Effector memory CD8-positive, alpha-beta T cell (primary cell): ENCODE data around the gene RWDD4.
"Not testable (repeated sequence)": the region's sequence is repeated elsewhere in the genome, so short reads cannot be mapped to it uniquely, and the experiment has no call there.

Experiments used
- ATAC-seq: fragments of 150-1000 bp; cut with Tn5 transposase; replicated peaks from 2 replicates; pipeline ENCODE4 v1.10.0; 2021; ENCODE audit warnings: mild to moderate bottlenecking, moderate library complexity
- DNase-seq, 3 experiments: peaks; one replicate each; pipeline ENCODE4 v3.0.0; 2021
- H3K27ac Mint-ChIP-seq, 2 donors: one replicate each; pipeline ENCODE4 v1.8.0; 2022; ENCODE audit warnings: mild to moderate bottlenecking in 2 of 2, mixed read lengths in 2 of 2, moderate library complexity in 2 of 2
- H3K27me3 Mint-ChIP-seq, 2 donors: one replicate each; pipeline ENCODE4 v1.8.0; 2022; ENCODE audit warnings: mixed read lengths in 2 of 2
- H3K36me3 Mint-ChIP-seq: one replicate; pipeline ENCODE4 v1.8.0; 2022; ENCODE audit warnings: mild to moderate bottlenecking, moderate library complexity, mixed read lengths; ENCODE audit not compliant: insufficient read depth
- H3K4me1 Mint-ChIP-seq, 2 donors: one replicate each; pipeline ENCODE4 v1.8.0; 2022; ENCODE audit warnings: low read depth in 2 of 2, mixed read lengths in 2 of 2
- H3K4me3 Mint-ChIP-seq, 2 donors: one replicate each; pipeline ENCODE4 v1.8.0; 2022; ENCODE audit warnings: mild to moderate bottlenecking in 2 of 2, mixed read lengths in 2 of 2, moderate library complexity in 2 of 2
- H3K9me3 Mint-ChIP-seq, 2 donors: one replicate each; pipeline ENCODE4 v1.8.0; 2022; ENCODE audit warnings: mixed read lengths in 2 of 2

The RWDD4 gene

DNA sequence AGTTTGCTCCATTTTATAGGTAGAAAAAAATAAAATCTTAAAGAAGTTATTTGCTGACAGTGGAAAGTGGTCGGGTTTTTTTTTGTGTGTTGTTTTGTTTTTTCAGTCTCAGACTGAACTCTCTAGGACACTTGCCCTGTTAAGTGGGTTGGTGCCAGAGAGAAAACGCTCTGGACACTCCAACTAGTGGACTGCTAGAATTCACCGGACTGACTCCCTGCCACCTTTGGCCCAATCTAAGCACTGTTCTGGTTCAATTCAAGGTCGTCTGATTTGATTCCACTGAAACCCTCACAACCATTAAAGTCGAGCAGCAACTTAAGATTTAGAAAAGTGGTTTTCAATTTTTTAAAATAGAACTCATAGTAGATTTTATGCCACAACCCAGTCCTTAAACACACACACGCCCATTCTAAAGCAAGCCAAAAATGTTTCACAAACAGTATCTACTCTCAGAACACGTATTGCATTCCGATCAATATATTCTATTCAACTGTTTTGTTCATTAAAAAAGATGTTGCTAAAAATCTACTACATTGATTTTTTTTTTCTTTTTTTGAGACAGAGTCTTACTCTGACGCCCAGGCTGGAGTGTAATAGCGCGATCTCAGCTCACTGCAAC lies 27.3 kb downstream of the RWDD4 start:
- H3K27me3 Mint-ChIP-seq, result peaks cover 0 to 9% of the 10 kb centered on the region in 2 donors
- H3K36me3 Mint-ChIP-seq, result no peaks in the 10 kb centered on the region
- no peak overlapping the region for H3K27ac Mint-ChIP-seq
- ATAC-seq, result no peak
- H3K4me3 Mint-ChIP-seq, result no peak overlapping the region
- peaks cover 0 to 3% of the 10 kb centered on the region in 2 donors for H3K4me1 Mint-ChIP-seq
- H3K9me3 Mint-ChIP-seq, result no peaks in the 10 kb centered on the region
- DNase-seq, result no peak

GRCh38 chr4:183627979-183628588 lies 30.9 kb downstream of the RWDD4 start:
- Mint-ChIP-seq H3K4me1 (no peaks in the 10 kb centered on the region), H3K4me3 (no peak overlapping the region)
- ATAC-seq, result no peak

DNA sequence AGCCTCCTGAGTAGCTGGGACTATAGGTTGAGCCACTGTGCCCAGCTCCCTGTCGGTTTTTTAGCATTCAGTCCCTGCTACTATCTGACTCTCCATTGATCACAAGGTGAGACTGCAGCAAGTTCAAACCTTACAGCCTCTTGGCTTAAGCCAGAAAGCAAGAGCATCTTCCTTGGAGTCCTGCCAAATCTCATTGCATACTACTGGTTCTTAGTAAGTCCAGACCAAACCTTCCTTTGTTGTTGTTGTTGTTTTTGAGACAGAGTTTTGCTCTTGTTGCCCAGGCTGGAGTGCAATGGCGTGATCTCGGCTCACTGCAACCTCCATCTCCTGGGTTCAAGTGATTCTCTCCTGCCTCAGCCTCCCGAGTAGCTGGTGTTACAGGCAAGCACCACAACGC lies 31.7 kb downstream of the RWDD4 start:
- H3K4me1 Mint-ChIP-seq, ATAC-seq, H3K4me3 Mint-ChIP-seq, H3K27me3 Mint-ChIP-seq, H3K36me3 Mint-ChIP-seq, H3K9me3 Mint-ChIP-seq, H3K27ac Mint-ChIP-seq, DNase-seq: not testable (repeated sequence)

More at GRCh38 chr4:183627979-183628588, 30.9 kb downstream of the RWDD4 start:
- peaks cover 0 to 8% of the 10 kb centered on the region in 2 donors for H3K27me3 Mint-ChIP-seq
- no peak for DNase-seq
- no peaks in the 10 kb centered on the region for H3K9me3 Mint-ChIP-seq
- H3K36me3 Mint-ChIP-seq, result no peaks in the 10 kb centered on the region
- no peak overlapping the region for H3K27ac Mint-ChIP-seq

DNA sequence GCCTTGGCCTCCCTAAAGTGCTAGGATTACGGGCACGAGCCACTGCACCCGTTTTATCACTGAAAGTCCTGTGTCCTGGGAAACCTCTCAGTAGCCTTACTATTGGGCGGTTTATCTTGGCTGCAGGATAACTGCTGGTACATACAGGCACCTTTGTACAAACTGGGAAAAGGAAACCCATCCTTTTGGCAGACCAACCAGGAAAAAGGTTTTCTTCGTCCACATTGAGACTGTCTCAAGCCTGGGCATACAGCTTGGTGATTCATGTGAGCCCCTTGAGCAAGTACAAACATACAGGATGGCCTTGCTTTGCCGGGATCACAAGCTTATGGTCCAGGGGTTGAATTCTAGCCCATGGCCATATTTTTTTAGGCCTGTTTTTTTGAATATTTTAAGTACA lies 32.8 kb downstream of the RWDD4 start:
- H3K4me3 Mint-ChIP-seq, result no peak overlapping the region
- DNase-seq (no peak), ATAC-seq (no peak)
- no peaks in the 10 kb centered on the region for H3K4me1 Mint-ChIP-seq
- no peak overlapping the region for H3K27ac Mint-ChIP-seq
- no peaks in the 10 kb centered on the region for H3K36me3 Mint-ChIP-seq
- H3K27me3 Mint-ChIP-seq, result no peaks in the 10 kb centered on the region
- no peaks in the 10 kb centered on the region for H3K9me3 Mint-ChIP-seq

DNA sequence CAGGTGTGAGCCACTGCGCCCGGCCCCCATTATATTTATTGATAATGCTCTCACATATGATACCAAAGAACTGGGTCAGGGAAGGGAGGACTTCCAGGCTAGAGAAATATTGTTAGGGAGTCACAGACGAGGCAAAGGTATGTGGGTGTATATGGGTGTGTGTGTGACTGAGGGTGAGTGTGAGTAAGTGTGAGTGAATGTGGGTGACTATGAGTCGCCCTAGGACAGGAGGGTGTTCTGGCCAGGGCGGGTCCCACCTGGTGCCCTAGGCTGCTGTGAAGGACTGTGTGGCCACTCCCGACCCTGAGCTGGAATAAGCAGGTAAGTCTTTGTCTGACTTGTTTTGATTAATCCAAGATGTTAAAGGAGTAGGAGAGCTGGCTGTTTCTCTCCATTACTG lies 34.4 kb downstream of the RWDD4 start:
- Mint-ChIP-seq H3K9me3 (no peaks in the 10 kb centered on the region), H3K36me3 (no peaks in the 10 kb centered on the region), H3K27me3 (peaks cover under 1 to 14% of the 10 kb centered on the region in 2 donors), H3K27ac (no peak overlapping the region), H3K4me1 (no peaks in the 10 kb centered on the region), H3K4me3 (no peak overlapping the region)
- no peak for DNase-seq
- ATAC-seq, result no peak

- ATAC-seq (no peak), DNase-seq (no peak)
- Mint-ChIP-seq H3K4me1 (no peaks in the 10 kb centered on the region), H3K27ac (no peak overlapping the region), H3K9me3 (no peaks in the 10 kb centered on the region), H3K27me3 (peaks cover 14 to 26% of the 10 kb centered on the region in 2 donors), H3K4me3 (no peak overlapping the region), H3K36me3 (no peaks in the 10 kb centered on the region)
Measured at GRCh38 chr4:183621875-183622274, 37.1 kb downstream of the RWDD4 start.

DNA sequence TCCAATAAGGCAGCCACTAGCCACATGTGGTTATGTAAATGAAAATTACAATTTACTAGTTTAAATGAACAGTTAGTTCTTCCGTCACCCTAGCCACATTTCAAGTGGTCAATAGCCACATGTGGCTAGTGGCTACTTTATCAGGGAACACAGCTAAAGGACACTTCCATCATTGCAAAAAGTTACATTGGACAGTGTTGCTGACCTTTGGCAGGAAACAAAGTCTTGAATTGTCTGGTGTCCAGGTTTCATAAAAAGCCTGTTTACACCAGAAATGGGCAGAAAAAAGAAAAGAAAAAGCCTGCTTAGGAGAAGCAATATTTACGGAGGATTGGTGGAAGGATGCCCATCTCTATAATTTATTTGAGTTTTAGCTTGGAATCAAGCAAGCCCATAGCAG lies 38.6 kb downstream of the RWDD4 start:
- H3K9me3 Mint-ChIP-seq, result no peaks in the 10 kb centered on the region
- DNase-seq (no peak), ATAC-seq (no peak)
- H3K36me3 Mint-ChIP-seq, result no peaks in the 10 kb centered on the region
- no peaks in the 10 kb centered on the region for H3K4me1 Mint-ChIP-seq
- H3K27me3 Mint-ChIP-seq, result peaks cover 24 to 40% of the 10 kb centered on the region in 2 donors
- no peak overlapping the region for H3K4me3 Mint-ChIP-seq
- H3K27ac Mint-ChIP-seq, result no peak overlapping the region

DNA sequence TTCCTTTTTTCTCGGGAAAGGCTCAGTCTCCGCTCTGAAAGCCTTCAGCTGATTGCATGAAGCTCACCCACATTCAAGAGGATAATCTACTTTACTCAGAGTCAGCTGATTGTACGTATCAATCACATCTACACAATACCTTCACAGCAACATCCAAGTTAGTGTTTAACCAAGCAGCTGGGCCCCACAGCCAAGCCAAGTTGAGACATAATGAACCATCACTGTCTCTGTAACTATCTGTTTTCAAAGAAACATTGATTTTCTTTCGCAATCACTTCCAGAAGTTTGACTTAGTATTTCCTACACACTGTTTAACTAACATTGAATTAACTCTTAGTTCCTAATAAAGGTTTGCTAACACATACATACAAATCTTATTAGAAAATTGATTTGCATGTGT lies 40.3 kb downstream of the RWDD4 start:
- no peak for DNase-seq
- H3K27me3 Mint-ChIP-seq, result peaks cover 30 to 44% of the 10 kb centered on the region in 2 donors

GRCh38 chr4:183617075-183617474 lies 41.9 kb downstream of the RWDD4 start:
- ATAC-seq, result no peak
- Mint-ChIP-seq H3K9me3 (no peaks in the 10 kb centered on the region), H3K27ac (no peak overlapping the region), H3K4me1 (peaks cover 0 to 3% of the 10 kb centered on the region in 2 donors), H3K4me3 (no peak overlapping the region), H3K36me3 (no peaks in the 10 kb centered on the region), H3K27me3 (peaks cover 37 to 55% of the 10 kb centered on the region in 2 donors)
- no peak for DNase-seq

More for the DNA sequence above, 40.3 kb downstream of the RWDD4 start:
- H3K4me3 Mint-ChIP-seq, result no peak overlapping the region
- H3K27ac Mint-ChIP-seq, result no peak overlapping the region
- H3K9me3 Mint-ChIP-seq, result no peaks in the 10 kb centered on the region
- no peaks in the 10 kb centered on the region for H3K36me3 Mint-ChIP-seq
- ATAC-seq, result no peak
- H3K4me1 Mint-ChIP-seq, result no peaks in the 10 kb centered on the region

- Mint-ChIP-seq H3K9me3 (no peaks in the 10 kb centered on the region), H3K27ac (no peak overlapping the region), H3K36me3 (no peaks in the 10 kb centered on the region), H3K4me1 (peaks cover 0 to 4% of the 10 kb centered on the region in 2 donors), H3K27me3 (peaks cover 31 to 50% of the 10 kb centered on the region in 2 donors), H3K4me3 (no peak overlapping the region)
- ATAC-seq (no peak), DNase-seq (no peak)
Measured at GRCh38 chr4:183612329-183613250, 46.4 kb downstream of the RWDD4 start.

DNA sequence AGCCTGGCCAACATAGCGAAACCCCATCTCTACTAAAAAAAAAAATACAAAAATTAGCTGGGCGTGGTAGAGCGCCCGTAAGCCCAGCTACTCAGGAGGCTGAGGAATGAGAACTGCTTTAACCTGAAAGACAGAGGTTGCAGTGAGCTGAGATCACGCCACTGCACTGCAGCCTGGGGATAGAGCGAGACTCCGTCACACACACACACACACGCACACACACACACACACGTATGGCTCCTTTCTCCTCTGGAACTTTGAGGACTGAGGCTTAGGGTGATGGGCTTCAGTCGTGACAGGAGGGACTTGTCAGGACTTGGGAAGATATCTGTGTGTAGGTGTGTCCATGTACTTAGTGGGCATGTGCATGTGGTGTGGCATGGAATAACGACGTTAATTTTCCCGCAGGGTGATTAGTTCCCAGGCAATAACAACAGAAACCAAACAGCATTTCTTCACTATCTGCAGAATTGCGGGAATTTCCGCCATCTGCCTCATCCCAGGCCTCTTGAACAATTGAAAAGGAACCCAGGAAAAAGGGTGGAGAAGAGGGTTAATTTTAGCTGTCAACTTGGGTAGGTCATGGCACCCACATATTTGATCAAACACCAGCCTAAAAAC lies 47.7 kb downstream of the RWDD4 start:
- Mint-ChIP-seq H3K36me3 (no peaks in the 10 kb centered on the region), H3K27me3 (peaks cover 34 to 55% of the 10 kb centered on the region in 2 donors), H3K27ac (no peak overlapping the region), H3K4me1 (peaks cover 0 to 4% of the 10 kb centered on the region in 2 donors), H3K9me3 (no peaks in the 10 kb centered on the region), H3K4me3 (no peak overlapping the region)
- DNase-seq (no peak), ATAC-seq (no peak)

DNA sequence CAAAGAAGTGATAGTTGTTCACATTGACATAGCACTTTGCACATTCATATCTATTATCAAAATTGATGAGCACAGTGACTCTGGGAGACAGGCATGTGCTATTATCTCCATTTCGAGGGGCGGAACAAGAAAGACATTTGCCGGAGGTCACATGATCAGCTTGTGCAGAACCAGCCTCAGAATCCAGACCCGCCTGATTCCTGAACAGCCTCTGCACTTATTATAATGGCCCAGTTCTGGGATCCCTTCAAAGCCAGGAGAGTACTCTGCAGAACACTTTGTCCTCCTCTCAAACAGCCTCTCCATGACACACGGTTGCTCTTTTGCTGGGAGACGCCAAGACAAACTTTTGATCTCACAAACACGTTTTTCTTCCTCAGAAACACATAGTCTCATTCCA lies 48.4 kb downstream of the RWDD4 start:
- Mint-ChIP-seq H3K36me3 (no peaks in the 10 kb centered on the region), H3K4me1 (peaks cover 0 to 4% of the 10 kb centered on the region in 2 donors), H3K9me3 (no peaks in the 10 kb centered on the region), H3K27me3 (peaks cover 29 to 49% of the 10 kb centered on the region in 2 donors), H3K4me3 (no peak overlapping the region), H3K27ac (no peak overlapping the region)
- ATAC-seq (no peak), DNase-seq (no peak)

DNA sequence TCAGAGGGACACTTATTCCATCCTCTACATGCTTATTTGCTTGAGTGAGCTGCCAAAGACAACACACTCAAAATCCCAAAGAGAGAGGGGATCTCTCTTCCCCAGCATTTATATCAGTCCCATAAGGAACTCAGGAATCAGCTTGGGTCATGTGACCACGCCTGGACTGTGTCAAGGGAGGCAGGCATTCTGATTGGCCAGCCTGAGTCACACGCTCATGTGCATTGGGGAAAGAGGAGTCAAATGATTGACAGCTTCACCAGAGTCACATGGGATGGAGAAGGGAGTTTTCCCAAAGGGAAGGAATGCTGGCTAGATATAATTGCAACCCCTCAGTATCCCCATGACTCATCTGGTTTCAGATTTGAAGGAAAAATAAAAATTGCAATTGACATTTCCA lies 49.0 kb downstream of the RWDD4 start:
- no peaks in the 10 kb centered on the region for H3K9me3 Mint-ChIP-seq
- peaks cover 0 to 4% of the 10 kb centered on the region in 2 donors for H3K4me1 Mint-ChIP-seq
- ATAC-seq (no peak), DNase-seq (no peak)
- no peaks in the 10 kb centered on the region for H3K36me3 Mint-ChIP-seq
- no peak overlapping the region for H3K4me3 Mint-ChIP-seq
- no peak overlapping the region for H3K27ac Mint-ChIP-seq
- H3K27me3 Mint-ChIP-seq, result peaks cover 27 to 43% of the 10 kb centered on the region in 2 donors
